HUES6 (cell line): Measurements from ENCODE around the gene IFITM5.

Experiments
- H3K27ac ChIP-seq: 2 replicates; pipeline ENCODE4 v1.7.0; 2013; ENCODE audit warnings: low read depth, mild to moderate bottlenecking, low read length, inconsistent platforms
- H3K27me3 ChIP-seq: 2 replicates; pipeline ENCODE4 v1.6.1; 2013; ENCODE audit warnings: low read length; ENCODE audit not compliant: control insufficient read depth, insufficient read depth
- H3K36me3 ChIP-seq: 2 replicates; pipeline ENCODE4 v1.6.1; 2013; ENCODE audit warnings: low read length; ENCODE audit not compliant: control insufficient read depth, insufficient read depth
- H3K4me1 ChIP-seq: 2 replicates; pipeline ENCODE4 v1.6.1; 2013; ENCODE audit warnings: low read length; ENCODE audit not compliant: control insufficient read depth, insufficient read depth
- H3K4me3 ChIP-seq: 2 replicates; pipeline ENCODE4 v1.5.1; 2013; ENCODE audit warnings: low read depth, low read length
- H3K9ac ChIP-seq: one replicate; pipeline ENCODE4 v1.6.1; 2013; ENCODE audit warnings: mild to moderate bottlenecking, low read length
- H3K9me3 ChIP-seq: 2 replicates; pipeline ENCODE4 v1.6.1; 2013; ENCODE audit warnings: low read depth, low read length; ENCODE audit not compliant: control insufficient read depth, insufficient read depth

The IFITM5 gene

GRCh38 chr11:266676-267439, 32.5 kb downstream of the IFITM5 start:
- no peak overlapping the region for H3K4me3 ChIP-seq

GRCh38 chr11:261624-262023, 37.7 kb downstream of the IFITM5 start:
- Histone ChIP-seq H3K27ac (no peak overlapping the region), H3K4me3 (no peak overlapping the region), H3K36me3 (no peaks in the 10 kb centered on the region), H3K27me3 (no peaks in the 10 kb centered on the region), H3K9ac (no peak overlapping the region), H3K4me1 (no peaks in the 10 kb centered on the region), H3K9me3 (peaks cover 13% of the 10 kb centered on the region; the same call in 1 of the 2 replicates)

More at GRCh38 chr11:266676-267439, 32.5 kb downstream of the IFITM5 start:
- H3K27ac ChIP-seq: no peak overlapping the region
- H3K9ac ChIP-seq: no peak overlapping the region
- peaks cover 12% of the 10 kb centered on the region; the same call in 1 of the 2 replicates for H3K9me3 ChIP-seq
- H3K4me1 ChIP-seq: peaks cover 11% of the 10 kb centered on the region; the same call in 1 of the 2 replicates
- no peaks in the 10 kb centered on the region for H3K36me3 ChIP-seq
- no peaks in the 10 kb centered on the region for H3K27me3 ChIP-seq

- Histone ChIP-seq H3K36me3 (no peaks in the 10 kb centered on the region), H3K9me3 (peaks cover 7% of the 10 kb centered on the region; the same call in 1 of the 2 replicates), H3K9ac (no peak overlapping the region), H3K4me3 (no peak overlapping the region), H3K27me3 (no peaks in the 10 kb centered on the region), H3K27ac (no peak overlapping the region), H3K4me1 (no peaks in the 10 kb centered on the region)
Observed at GRCh38 chr11:259413-259812, 39.9 kb downstream of the IFITM5 start.

- peaks cover 10% of the 10 kb centered on the region for H3K36me3 ChIP-seq
- H3K9ac ChIP-seq: no peak overlapping the region
- no peaks in the 10 kb centered on the region for H3K27me3 ChIP-seq
- no peak overlapping the region for H3K27ac ChIP-seq
- no peaks in the 10 kb centered on the region for H3K4me1 ChIP-seq
- H3K4me3 ChIP-seq: no peak overlapping the region
- H3K9me3 ChIP-seq: peaks cover 7% of the 10 kb centered on the region; the same call in 1 of the 2 replicates
Observed at GRCh38 chr11:257766-258493, 41.4 kb downstream of the IFITM5 start.

GRCh38 chr11:256952-257737, 42.2 kb downstream of the IFITM5 start:
- Histone ChIP-seq H3K4me3 (no peak overlapping the region), H3K9ac (peak overlapping the region; percentile 5), H3K9me3 (peaks cover 5% of the 10 kb centered on the region; the same call in 1 of the 2 replicates), H3K36me3 (peaks cover 18% of the 10 kb centered on the region), H3K27me3 (no peaks in the 10 kb centered on the region), H3K4me1 (no peaks in the 10 kb centered on the region), H3K27ac (no peak overlapping the region)

- Histone ChIP-seq H3K4me3 (no peak overlapping the region), H3K9ac (no peak overlapping the region), H3K27ac (no peak overlapping the region), H3K9me3 (no peaks in the 10 kb centered on the region), H3K4me1 (peaks cover 3% of the 10 kb centered on the region; the same call in 1 of the 2 replicates), H3K36me3 (peaks cover 31% of the 10 kb centered on the region), H3K27me3 (no peaks in the 10 kb centered on the region)
Observed at GRCh38 chr11:255816-256215, 43.5 kb downstream of the IFITM5 start.

- Histone ChIP-seq H3K27ac (no peak overlapping the region), H3K9me3 (no peaks in the 10 kb centered on the region), H3K9ac (no peak overlapping the region), H3K4me1 (peaks cover 3% of the 10 kb centered on the region; the same call in 1 of the 2 replicates), H3K27me3 (no peaks in the 10 kb centered on the region), H3K4me3 (no peak overlapping the region), H3K36me3 (peaks cover 36% of the 10 kb centered on the region)
Observed at GRCh38 chr11:255176-255575, 44.1 kb downstream of the IFITM5 start.

- Histone ChIP-seq H3K27ac (no peak overlapping the region), H3K4me3 (no peak overlapping the region), H3K9me3 (no peaks in the 10 kb centered on the region), H3K27me3 (no peaks in the 10 kb centered on the region), H3K9ac (no peak overlapping the region), H3K4me1 (peaks cover 3% of the 10 kb centered on the region; the same call in 1 of the 2 replicates), H3K36me3 (peaks cover 45% of the 10 kb centered on the region)
Observed at GRCh38 chr11:253886-254270, 45.4 kb downstream of the IFITM5 start.

- no peak overlapping the region for H3K9ac ChIP-seq
- no peak overlapping the region for H3K27ac ChIP-seq
- H3K36me3 ChIP-seq: peaks cover 50% of the 10 kb centered on the region
- H3K9me3 ChIP-seq: no peaks in the 10 kb centered on the region
- H3K4me3 ChIP-seq: no peak overlapping the region
- H3K4me1 ChIP-seq: peaks cover 3% of the 10 kb centered on the region; the same call in 1 of the 2 replicates
- no peaks in the 10 kb centered on the region for H3K27me3 ChIP-seq
Observed at GRCh38 chr11:253160-253885, 46.0 kb downstream of the IFITM5 start.

GRCh38 chr11:252666-253065, 46.7 kb downstream of the IFITM5 start:
- Histone ChIP-seq H3K36me3 (peaks cover 57% of the 10 kb centered on the region), H3K27me3 (no peaks in the 10 kb centered on the region), H3K4me1 (peaks cover 3% of the 10 kb centered on the region; the same call in 1 of the 2 replicates), H3K9me3 (no peaks in the 10 kb centered on the region), H3K27ac (no peak overlapping the region), H3K4me3 (no peak overlapping the region), H3K9ac (no peak overlapping the region)
